GM12874 (cell line): Measurements from ENCODE around the gene GRIK5.

Source experiments
- TF ChIP-seq, protein P1 (sequence below): IDR thresholded peaks from 2 replicates; pipeline ENCODE4 v1.5.1; 2011; ENCODE audit warnings: low read depth, mild to moderate bottlenecking, control low read depth, low read length, moderate library complexity; ENCODE audit not compliant: insufficient read depth

The GRIK5 gene

DNA sequence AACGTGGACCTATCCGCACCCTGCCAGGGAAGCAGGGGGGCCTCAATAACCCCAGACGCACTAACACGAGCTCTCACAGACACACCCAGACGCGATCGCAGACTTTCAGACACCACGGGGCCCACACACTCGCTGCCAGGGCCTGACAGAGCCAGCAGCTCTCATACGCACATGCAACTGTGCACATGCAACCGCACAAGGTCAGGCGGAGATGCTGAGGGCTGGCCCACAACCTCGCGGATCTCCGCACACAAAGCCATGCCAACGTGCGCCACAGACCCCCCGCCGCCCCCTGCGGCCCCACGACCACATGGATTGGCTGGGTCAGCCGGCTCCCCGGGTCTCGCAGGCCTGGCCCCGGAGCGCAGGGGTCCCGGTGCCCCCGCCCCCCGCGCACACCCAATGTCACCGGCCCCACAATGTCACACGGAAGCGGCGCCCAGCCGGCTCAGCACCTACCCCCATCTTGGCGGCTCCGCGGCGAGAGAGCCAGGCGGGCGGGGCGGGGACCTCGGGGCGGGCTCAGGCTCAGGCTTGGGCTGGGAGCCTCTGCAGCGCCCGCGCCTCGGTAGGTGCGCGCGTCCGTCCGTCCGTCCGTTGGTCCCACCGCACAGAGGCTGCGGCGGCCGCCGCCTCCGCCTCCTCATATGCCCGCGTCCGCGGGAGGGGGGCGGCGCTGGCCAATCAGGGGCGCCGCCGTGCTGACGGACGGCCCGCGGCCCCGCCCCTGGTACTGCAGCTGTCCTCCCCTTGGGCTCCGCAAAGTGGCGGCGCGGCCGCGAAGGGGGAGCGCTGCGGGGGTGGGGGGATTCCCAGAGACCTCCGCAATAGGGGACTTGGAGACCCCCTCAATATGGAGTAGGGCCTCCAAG is 76.2 kb downstream of the GRIK5 start, which contains the start of gene ATP1A3:
ATP1A3 (minus strand) TSS at position 619 of the 872 bp plus-strand sequence; CDS start at position 465, 154 bp downstream.
- TF ChIP-seq, protein P1, sequence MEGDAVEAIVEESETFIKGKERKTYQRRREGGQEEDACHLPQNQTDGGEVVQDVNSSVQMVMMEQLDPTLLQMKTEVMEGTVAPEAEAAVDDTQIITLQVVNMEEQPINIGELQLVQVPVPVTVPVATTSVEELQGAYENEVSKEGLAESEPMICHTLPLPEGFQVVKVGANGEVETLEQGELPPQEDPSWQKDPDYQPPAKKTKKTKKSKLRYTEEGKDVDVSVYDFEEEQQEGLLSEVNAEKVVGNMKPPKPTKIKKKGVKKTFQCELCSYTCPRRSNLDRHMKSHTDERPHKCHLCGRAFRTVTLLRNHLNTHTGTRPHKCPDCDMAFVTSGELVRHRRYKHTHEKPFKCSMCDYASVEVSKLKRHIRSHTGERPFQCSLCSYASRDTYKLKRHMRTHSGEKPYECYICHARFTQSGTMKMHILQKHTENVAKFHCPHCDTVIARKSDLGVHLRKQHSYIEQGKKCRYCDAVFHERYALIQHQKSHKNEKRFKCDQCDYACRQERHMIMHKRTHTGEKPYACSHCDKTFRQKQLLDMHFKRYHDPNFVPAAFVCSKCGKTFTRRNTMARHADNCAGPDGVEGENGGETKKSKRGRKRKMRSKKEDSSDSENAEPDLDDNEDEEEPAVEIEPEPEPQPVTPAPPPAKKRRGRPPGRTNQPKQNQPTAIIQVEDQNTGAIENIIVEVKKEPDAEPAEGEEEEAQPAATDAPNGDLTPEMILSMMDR = no peak

GRCh38 chr19:41991025-41991424 is 79.0 kb downstream of the GRIK5 start:
- TF ChIP-seq, protein P1 = no peak

- TF ChIP-seq, protein P1 = no peak
These were observed 79.4 kb downstream of the GRIK5 start for GRCh38 chr19:41990615-41991014.

DNA sequence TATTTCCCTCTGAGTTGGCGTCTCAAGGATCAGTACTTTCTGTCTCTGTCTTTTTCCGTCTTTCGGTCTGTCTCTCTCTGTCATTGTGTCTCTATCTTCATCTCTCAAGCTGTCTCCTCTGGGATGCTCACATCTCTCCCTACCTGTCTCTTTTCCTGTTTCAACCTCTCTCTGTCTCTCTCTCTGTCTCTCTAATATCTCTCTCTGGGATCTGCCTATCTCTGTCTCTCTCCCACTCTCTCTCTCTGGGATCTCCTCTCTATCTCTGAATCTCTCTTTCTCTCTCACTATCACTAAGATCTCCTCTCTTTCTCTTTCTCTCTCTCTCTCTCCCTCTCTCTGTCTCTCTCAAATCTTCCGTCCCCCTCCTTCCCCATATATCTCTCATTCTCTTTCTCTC is 80.0 kb downstream of the GRIK5 start:
- TF ChIP-seq, protein P1 = no peak

GRCh38 chr19:41988947-41989346 is 81.1 kb downstream of the GRIK5 start:
- TF ChIP-seq, protein P1 = no peak

GRCh38 chr19:41987141-41987860 is 82.7 kb downstream of the GRIK5 start:
- TF ChIP-seq, protein P1 = no peak

DNA sequence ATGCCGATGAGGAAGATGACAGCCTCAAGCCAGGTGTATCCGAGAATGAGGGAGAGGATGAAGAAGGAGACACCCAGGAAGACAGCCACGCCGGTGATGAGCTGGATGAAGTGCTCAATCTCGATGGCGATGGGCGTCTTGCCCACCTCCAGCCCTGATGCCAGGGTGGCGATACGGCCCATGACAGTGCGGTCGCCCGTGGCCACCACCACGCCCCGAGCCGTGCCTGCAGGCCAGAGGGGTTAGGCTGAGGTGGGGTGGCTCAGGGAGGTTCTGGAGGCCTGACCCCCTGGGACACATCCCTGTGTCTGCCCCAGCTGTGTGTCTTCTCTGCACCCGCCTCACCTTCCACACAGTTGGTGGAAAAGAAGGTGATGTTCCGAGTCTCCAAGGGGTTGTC is 85.0 kb downstream of the GRIK5 start:
- TF ChIP-seq, protein P1 = no peak
